ENCODE measurements around the gene POLRMT.

Gene POLRMT

DNA sequence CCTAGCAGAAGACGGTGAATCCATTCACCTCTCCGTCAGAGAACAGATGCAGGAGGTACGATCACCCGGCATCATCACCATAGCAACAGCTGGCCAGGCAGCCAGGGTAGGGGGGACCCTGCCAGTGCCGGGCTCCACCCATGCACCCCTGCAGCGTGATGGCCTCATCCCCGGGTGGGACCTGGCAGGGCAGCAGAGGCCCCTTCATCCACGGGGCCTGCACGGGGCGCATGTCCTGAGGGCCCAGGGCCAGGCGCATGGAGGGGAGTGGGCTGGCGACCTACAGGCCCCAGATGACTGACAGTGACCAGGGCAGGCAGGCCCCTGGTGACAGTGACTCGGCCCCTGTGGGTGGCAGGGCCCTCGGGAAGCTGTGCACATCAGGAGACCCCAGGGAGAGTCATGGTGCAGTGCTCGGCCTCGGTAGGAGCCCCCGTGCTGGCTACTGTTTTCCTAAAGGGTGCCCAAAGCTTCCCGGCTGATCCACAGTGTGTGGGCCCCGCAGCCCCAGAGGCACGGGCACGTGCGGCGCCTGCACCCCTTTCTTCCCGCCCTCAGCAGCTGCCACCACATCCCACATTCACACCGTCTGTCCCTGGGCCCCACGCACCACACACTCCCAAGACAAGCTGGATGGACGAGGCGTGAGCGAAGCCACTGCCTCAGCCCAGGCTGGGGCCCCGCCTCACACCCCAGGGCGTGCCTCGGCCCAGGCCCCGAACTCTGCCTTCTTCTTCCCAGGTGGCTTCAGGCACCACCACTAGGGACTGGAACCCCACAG is 24.9 kb upstream of the POLRMT start (continued):
- TF ChIP-seq ZNF629 (tag by site-specific recombination; IDR thresholded peaks at IDR 0.05) (no peak), ZIC2 (tag by site-specific recombination; IDR thresholded peaks at IDR 0.05) (peak; percentile 71), ZNF2 (tag by site-specific recombination; IDR thresholded peaks at IDR 0.05) (no peak), ZFHX2 (tag by site-specific recombination; conservative IDR thresholded peaks at IDR 0.05) (0 out of 2 replicates have a peak, but pooled peaks have one; percentile 6), ZNF221 (tag by site-specific recombination; IDR thresholded peaks at IDR 0.05; ENCODE audit: borderline replicate concordance) (no peak)
- TF ChIP-seq, protein P1, sequence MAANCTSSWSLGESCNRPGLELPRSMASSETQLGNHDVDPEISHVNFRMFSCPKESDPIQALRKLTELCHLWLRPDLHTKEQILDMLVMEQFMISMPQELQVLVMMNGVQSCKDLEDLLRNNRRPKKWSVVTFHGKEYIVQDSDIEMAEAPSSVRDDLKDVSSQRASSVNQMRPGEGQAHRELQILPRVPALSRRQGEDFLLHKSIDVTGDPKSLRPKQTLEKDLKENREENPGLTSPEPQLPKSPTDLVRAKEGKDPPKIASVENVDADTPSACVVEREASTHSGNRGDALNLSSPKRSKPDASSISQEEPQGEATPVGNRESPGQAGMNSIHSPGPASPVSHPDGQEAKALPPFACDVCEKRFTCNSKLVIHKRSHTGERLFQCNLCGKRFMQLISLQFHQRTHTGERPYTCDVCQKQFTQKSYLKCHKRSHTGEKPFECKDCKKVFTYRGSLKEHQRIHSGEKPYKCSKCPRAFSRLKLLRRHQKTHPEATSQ (tag by site-specific recombination; IDR thresholded peaks at IDR 0.05) = no peak
- TF ChIP-seq, protein P2, sequence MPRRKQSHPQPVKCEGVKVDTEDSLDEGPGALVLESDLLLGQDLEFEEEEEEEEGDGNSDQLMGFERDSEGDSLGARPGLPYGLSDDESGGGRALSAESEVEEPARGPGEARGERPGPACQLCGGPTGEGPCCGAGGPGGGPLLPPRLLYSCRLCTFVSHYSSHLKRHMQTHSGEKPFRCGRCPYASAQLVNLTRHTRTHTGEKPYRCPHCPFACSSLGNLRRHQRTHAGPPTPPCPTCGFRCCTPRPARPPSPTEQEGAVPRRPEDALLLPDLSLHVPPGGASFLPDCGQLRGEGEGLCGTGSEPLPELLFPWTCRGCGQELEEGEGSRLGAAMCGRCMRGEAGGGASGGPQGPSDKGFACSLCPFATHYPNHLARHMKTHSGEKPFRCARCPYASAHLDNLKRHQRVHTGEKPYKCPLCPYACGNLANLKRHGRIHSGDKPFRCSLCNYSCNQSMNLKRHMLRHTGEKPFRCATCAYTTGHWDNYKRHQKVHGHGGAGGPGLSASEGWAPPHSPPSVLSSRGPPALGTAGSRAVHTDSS (tag by site-specific recombination; IDR thresholded peaks at IDR 0.05) = no peak

DNA sequence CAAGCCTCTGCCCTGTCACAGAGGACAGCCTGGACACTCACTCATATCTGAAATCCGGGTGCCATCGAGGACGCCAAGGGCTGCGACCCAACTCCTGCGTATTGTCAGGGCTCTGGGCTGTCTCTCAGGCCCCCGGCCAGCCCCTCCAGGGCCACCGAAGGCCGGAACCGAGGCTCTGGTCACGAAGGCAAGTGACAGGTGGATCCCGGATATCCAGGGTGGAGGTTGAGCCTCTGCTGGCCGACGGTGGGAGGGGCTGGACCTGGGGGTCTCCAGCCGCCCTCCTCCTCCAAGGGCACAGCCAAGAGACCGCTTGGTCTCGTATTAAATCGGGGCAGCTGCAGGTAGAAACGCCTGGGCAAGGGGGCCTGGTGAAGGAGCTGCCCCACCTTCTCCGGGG is 24.3 kb upstream of the POLRMT start:
- Histone ChIP-seq H3K36me3 (ENCODE audit: control insufficient read depth in 2 of 2, insufficient read depth in 1 of 2, low read length in 2 of 2) (peaks cover 6 to 73% of the 10 kb centered on the region in 2 experiments; a peak in 2 of 3 replicates), H3K4me1 (ENCODE audit: control insufficient read depth, insufficient read depth, low read length) (peaks cover 9% of the 10 kb centered on the region), H3K4me3 (ENCODE audit: low read depth, low read length) (no peak overlapping the region), H3K9me3 (ENCODE audit: control insufficient read depth, insufficient read depth, low read depth, low read length) (no peaks in the 10 kb centered on the region), H3K27ac (ENCODE audit: extremely low read depth, low read depth, low read length) (no peak overlapping the region)
- ChIA-PET POLR2A (no interaction called here), CTCF (no interaction called here)
- TF ChIP-seq, protein P3, sequence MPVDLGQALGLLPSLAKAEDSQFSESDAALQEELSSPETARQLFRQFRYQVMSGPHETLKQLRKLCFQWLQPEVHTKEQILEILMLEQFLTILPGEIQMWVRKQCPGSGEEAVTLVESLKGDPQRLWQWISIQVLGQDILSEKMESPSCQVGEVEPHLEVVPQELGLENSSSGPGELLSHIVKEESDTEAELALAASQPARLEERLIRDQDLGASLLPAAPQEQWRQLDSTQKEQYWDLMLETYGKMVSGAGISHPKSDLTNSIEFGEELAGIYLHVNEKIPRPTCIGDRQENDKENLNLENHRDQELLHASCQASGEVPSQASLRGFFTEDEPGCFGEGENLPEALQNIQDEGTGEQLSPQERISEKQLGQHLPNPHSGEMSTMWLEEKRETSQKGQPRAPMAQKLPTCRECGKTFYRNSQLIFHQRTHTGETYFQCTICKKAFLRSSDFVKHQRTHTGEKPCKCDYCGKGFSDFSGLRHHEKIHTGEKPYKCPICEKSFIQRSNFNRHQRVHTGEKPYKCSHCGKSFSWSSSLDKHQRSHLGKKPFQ (tag by site-specific recombination; IDR thresholded peaks at IDR 0.05) = no peak
- TF ChIP-seq, protein P4, sequence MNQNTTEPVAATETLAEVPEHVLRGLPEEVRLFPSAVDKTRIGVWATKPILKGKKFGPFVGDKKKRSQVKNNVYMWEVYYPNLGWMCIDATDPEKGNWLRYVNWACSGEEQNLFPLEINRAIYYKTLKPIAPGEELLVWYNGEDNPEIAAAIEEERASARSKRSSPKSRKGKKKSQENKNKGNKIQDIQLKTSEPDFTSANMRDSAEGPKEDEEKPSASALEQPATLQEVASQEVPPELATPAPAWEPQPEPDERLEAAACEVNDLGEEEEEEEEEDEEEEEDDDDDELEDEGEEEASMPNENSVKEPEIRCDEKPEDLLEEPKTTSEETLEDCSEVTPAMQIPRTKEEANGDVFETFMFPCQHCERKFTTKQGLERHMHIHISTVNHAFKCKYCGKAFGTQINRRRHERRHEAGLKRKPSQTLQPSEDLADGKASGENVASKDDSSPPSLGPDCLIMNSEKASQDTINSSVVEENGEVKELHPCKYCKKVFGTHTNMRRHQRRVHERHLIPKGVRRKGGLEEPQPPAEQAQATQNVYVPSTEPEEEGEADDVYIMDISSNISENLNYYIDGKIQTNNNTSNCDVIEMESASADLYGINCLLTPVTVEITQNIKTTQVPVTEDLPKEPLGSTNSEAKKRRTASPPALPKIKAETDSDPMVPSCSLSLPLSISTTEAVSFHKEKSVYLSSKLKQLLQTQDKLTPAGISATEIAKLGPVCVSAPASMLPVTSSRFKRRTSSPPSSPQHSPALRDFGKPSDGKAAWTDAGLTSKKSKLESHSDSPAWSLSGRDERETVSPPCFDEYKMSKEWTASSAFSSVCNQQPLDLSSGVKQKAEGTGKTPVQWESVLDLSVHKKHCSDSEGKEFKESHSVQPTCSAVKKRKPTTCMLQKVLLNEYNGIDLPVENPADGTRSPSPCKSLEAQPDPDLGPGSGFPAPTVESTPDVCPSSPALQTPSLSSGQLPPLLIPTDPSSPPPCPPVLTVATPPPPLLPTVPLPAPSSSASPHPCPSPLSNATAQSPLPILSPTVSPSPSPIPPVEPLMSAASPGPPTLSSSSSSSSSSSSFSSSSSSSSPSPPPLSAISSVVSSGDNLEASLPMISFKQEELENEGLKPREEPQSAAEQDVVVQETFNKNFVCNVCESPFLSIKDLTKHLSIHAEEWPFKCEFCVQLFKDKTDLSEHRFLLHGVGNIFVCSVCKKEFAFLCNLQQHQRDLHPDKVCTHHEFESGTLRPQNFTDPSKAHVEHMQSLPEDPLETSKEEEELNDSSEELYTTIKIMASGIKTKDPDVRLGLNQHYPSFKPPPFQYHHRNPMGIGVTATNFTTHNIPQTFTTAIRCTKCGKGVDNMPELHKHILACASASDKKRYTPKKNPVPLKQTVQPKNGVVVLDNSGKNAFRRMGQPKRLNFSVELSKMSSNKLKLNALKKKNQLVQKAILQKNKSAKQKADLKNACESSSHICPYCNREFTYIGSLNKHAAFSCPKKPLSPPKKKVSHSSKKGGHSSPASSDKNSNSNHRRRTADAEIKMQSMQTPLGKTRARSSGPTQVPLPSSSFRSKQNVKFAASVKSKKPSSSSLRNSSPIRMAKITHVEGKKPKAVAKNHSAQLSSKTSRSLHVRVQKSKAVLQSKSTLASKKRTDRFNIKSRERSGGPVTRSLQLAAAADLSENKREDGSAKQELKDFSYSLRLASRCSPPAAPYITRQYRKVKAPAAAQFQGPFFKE (tag by site-specific recombination; IDR thresholded peaks at IDR 0.05; ENCODE audit: borderline replicate concordance) = no peak
- TF ChIP-seq, protein P2 (tag by site-specific recombination; IDR thresholded peaks at IDR 0.05) = no peak
- TF ChIP-seq KLF10 (tag by site-specific recombination; IDR thresholded peaks at IDR 0.05) (no peak), ZNF112 (tag by site-specific recombination; IDR thresholded peaks at IDR 0.05) (no peak), WT1 (tag by site-specific recombination; IDR thresholded peaks at IDR 0.05) (no peak), ZNF341 (tag by site-specific recombination; IDR thresholded peaks at IDR 0.05; ENCODE audit: low read depth) (no peak), KLF7 (tag by site-specific recombination; IDR thresholded peaks at IDR 0.05; ENCODE audit: borderline replicate concordance) (no peak), ZNF670 (tag by site-specific recombination; IDR thresholded peaks at IDR 0.05; ENCODE audit: low read depth) (no peak), ZNF660 (tag by site-specific recombination; IDR thresholded peaks at IDR 0.05) (no peak), ZNF610 (tag by site-specific recombination; IDR thresholded peaks at IDR 0.05; ENCODE audit: borderline replicate concordance) (no peak), ZSCAN30 (tag by site-specific recombination; IDR thresholded peaks at IDR 0.05) (no peak)
- TF ChIP-seq, protein P5, sequence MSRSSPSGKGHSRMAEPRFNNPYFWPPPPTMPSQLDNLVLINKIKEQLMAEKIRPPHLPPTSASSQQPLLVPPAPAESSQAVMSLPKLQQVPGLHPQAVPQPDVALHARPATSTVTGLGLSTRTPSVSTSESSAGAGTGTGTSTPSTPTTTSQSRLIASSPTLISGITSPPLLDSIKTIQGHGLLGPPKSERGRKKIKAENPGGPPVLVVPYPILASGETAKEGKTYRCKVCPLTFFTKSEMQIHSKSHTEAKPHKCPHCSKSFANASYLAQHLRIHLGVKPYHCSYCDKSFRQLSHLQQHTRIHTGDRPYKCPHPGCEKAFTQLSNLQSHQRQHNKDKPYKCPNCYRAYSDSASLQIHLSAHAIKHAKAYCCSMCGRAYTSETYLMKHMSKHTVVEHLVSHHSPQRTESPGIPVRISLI (tag by site-specific recombination; IDR thresholded peaks at IDR 0.05) = no peak
- TF ChIP-seq, protein P6, sequence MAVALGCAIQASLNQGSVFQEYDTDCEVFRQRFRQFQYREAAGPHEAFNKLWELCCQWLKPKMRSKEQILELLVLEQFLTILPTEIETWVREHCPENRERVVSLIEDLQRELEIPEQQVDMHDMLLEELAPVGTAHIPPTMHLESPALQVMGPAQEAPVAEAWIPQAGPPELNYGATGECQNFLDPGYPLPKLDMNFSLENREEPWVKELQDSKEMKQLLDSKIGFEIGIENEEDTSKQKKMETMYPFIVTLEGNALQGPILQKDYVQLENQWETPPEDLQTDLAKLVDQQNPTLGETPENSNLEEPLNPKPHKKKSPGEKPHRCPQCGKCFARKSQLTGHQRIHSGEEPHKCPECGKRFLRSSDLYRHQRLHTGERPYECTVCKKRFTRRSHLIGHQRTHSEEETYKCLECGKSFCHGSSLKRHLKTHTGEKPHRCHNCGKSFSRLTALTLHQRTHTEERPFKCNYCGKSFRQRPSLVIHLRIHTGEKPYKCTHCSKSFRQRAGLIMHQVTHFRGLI (tag by site-specific recombination; IDR thresholded peaks at IDR 0.05) = no peak
